T-helper 17 cell (primary cell): ENCODE measurements around the gene RPS6KB1. TPM values are rescaled to one million over a fixed set of nuclear protein-coding genes. Genes with fewer than 3 reads are reported as not detected.
A peak's percentile ranks its signal among the peaks of the same experiment; 100 is the strongest.
"Not testable (repeated sequence)": the region's sequence is repeated elsewhere in the genome, so short reads cannot be mapped to it uniquely, and the experiment has no call there.

Source experiments
- ATAC-seq: fragments of 150-1000 bp; cut with Tn5 transposase; 2 replicates; pipeline ENCODE4 v1.10.0; 2021; ENCODE audit warnings: mild to moderate bottlenecking, moderate library complexity
- DNase-seq, 3 donors: peaks; one replicate each; pipeline versions ENCODE4 v3.0.0 to v3.0.0-alpha.2; 2020 to 2021
- H3K9me3 ChIP-seq: one replicate; pipeline ENCODE4 v1.7.0; 2013; ENCODE audit warnings: low read length, mild to moderate bottlenecking; ENCODE audit not compliant: control insufficient read depth, poor library complexity, severe bottlenecking
- H3K27ac Mint-ChIP-seq: one replicate; pipeline ENCODE4 v1.8.0; 2022; ENCODE audit warnings: mild to moderate bottlenecking, moderate library complexity, mixed read lengths
- H3K27me3 Mint-ChIP-seq: one replicate; pipeline ENCODE4 v1.8.0; 2022; ENCODE audit warnings: mixed read lengths
- H3K36me3 Mint-ChIP-seq: one replicate; pipeline ENCODE4 v1.8.0; 2022; ENCODE audit warnings: low read depth, mixed read lengths
- H3K4me1 Mint-ChIP-seq: one replicate; pipeline ENCODE4 v1.8.0; 2022; ENCODE audit warnings: mild to moderate bottlenecking, mixed read lengths
- H3K4me3 Mint-ChIP-seq: one replicate; pipeline ENCODE4 v1.8.0; 2022; ENCODE audit warnings: mild to moderate bottlenecking, moderate library complexity, mixed read lengths
- total RNA-seq, 4 donors: library from RNA in 2 of 4; stranded (reverse) in 2 of 4; gene quantifications; one replicate each; pipeline ENCODE4 v1.2.3 and lab custom pipeline; 2022 to 2026

Gene RPS6KB1
- total RNA-seq, 2 donors from 2014 or later: 86.6 to 105 TPM

GRCh38 chr17:59856859-59857794, 35.8 kb upstream of the RPS6KB1 start:
- Mint-ChIP-seq H3K36me3 (no peaks in the 10 kb centered on the region), H3K27me3 (no peaks in the 10 kb centered on the region), H3K4me3 (no peak overlapping the region), H3K27ac (peak overlapping the region; percentile 37), H3K4me1 (peaks cover 13% of the 10 kb centered on the region)
- DNase-seq: no peak
- ATAC-seq: no peak
- H3K9me3 ChIP-seq: no peaks in the 10 kb centered on the region

- peaks cover 9% of the 10 kb centered on the region for H3K4me1 Mint-ChIP-seq
- ATAC-seq: no peak
- peak overlapping the region; percentile 24 for H3K27ac Mint-ChIP-seq
- no peak for DNase-seq
- no peaks in the 10 kb centered on the region for H3K9me3 ChIP-seq
- H3K36me3 Mint-ChIP-seq: no peaks in the 10 kb centered on the region
- H3K27me3 Mint-ChIP-seq: no peaks in the 10 kb centered on the region
- H3K4me3 Mint-ChIP-seq: no peak overlapping the region
These were observed 34.6 kb upstream of the RPS6KB1 start for GRCh38 chr17:59858167-59858816.

- no peak for DNase-seq
- Mint-ChIP-seq H3K27ac (peak overlapping the region; percentile 24), H3K36me3 (no peaks in the 10 kb centered on the region), H3K4me1 (peaks cover 5% of the 10 kb centered on the region), H3K4me3 (no peak overlapping the region), H3K27me3 (no peaks in the 10 kb centered on the region)
- no peaks in the 10 kb centered on the region for H3K9me3 ChIP-seq
- ATAC-seq: no peak
These were observed 34.0 kb upstream of the RPS6KB1 start for GRCh38 chr17:59858932-59859331.

- DNase-seq: no peak
- H3K27ac Mint-ChIP-seq: peak overlapping the region; percentile 24
- H3K36me3 Mint-ChIP-seq: no peaks in the 10 kb centered on the region
- no peaks in the 10 kb centered on the region for H3K27me3 Mint-ChIP-seq
- no peaks in the 10 kb centered on the region for H3K9me3 ChIP-seq
- H3K4me1 Mint-ChIP-seq: peaks cover 5% of the 10 kb centered on the region
- ATAC-seq: peak; percentile 73
- H3K4me3 Mint-ChIP-seq: no peak overlapping the region
These were observed 33.4 kb upstream of the RPS6KB1 start for GRCh38 chr17:59859444-59860025.

GRCh38 chr17:59863616-59864015, 29.3 kb upstream of the RPS6KB1 start:
- no peaks in the 10 kb centered on the region for H3K36me3 Mint-ChIP-seq
- H3K4me3 Mint-ChIP-seq: no peak overlapping the region
- no peak overlapping the region for H3K27ac Mint-ChIP-seq

GRCh38 chr17:59869941-59870218, 23.0 kb upstream of the RPS6KB1 start:
- no peaks in the 10 kb centered on the region for H3K9me3 ChIP-seq
- Mint-ChIP-seq H3K36me3 (no peaks in the 10 kb centered on the region), H3K27ac (no peak overlapping the region), H3K27me3 (no peaks in the 10 kb centered on the region), H3K4me3 (no peak overlapping the region), H3K4me1 (peaks cover 2% of the 10 kb centered on the region)
- DNase-seq (no peak), ATAC-seq (no peak)

More at GRCh38 chr17:59863616-59864015, 29.3 kb upstream of the RPS6KB1 start:
- no peak for ATAC-seq
- H3K9me3 ChIP-seq: no peaks in the 10 kb centered on the region
- no peak for DNase-seq
- Mint-ChIP-seq H3K4me1 (no peaks in the 10 kb centered on the region), H3K27me3 (no peaks in the 10 kb centered on the region)

GRCh38 chr17:59870482-59870881, 22.4 kb upstream of the RPS6KB1 start:
- ATAC-seq: no peak
- no peak overlapping the region for H3K27ac Mint-ChIP-seq
- no peaks in the 10 kb centered on the region for H3K36me3 Mint-ChIP-seq
- no peak for DNase-seq
- H3K9me3 ChIP-seq: no peaks in the 10 kb centered on the region
- no peak overlapping the region for H3K4me3 Mint-ChIP-seq
- H3K27me3 Mint-ChIP-seq: no peaks in the 10 kb centered on the region
- peaks cover 2% of the 10 kb centered on the region for H3K4me1 Mint-ChIP-seq

- H3K4me3 Mint-ChIP-seq: no peak overlapping the region
- DNase-seq (no peak), ATAC-seq (no peak)
- no peaks in the 10 kb centered on the region for H3K36me3 Mint-ChIP-seq
- no peak overlapping the region for H3K27ac Mint-ChIP-seq
- no peaks in the 10 kb centered on the region for H3K9me3 ChIP-seq
- peaks cover 4% of the 10 kb centered on the region for H3K4me1 Mint-ChIP-seq
- no peaks in the 10 kb centered on the region for H3K27me3 Mint-ChIP-seq
These were observed 20.6 kb upstream of the RPS6KB1 start for GRCh38 chr17:59872351-59872750.

GRCh38 chr17:59873414-59873813, 19.5 kb upstream of the RPS6KB1 start:
- H3K36me3 Mint-ChIP-seq, H3K9me3 ChIP-seq, DNase-seq, H3K4me3 Mint-ChIP-seq, H3K27ac Mint-ChIP-seq, H3K4me1 Mint-ChIP-seq, ATAC-seq, H3K27me3 Mint-ChIP-seq: not testable (repeated sequence)

- Mint-ChIP-seq H3K27me3 (no peaks in the 10 kb centered on the region), H3K4me1 (peaks cover 2% of the 10 kb centered on the region), H3K4me3 (no peak overlapping the region), H3K36me3 (no peaks in the 10 kb centered on the region), H3K27ac (no peak overlapping the region)
- DNase-seq (no peak), ATAC-seq (no peak)
- no peaks in the 10 kb centered on the region for H3K9me3 ChIP-seq
These were observed 18.5 kb upstream of the RPS6KB1 start for GRCh38 chr17:59874376-59874775.

GRCh38 chr17:59876107-59876506, 16.8 kb upstream of the RPS6KB1 start:
- Mint-ChIP-seq H3K36me3 (no peaks in the 10 kb centered on the region), H3K27me3 (no peaks in the 10 kb centered on the region), H3K4me3 (no peak overlapping the region), H3K27ac (no peak overlapping the region), H3K4me1 (peaks cover 4% of the 10 kb centered on the region)
- DNase-seq: no peak
- no peak for ATAC-seq
- H3K9me3 ChIP-seq: no peaks in the 10 kb centered on the region

GRCh38 chr17:59877965-59878364, 15.0 kb upstream of the RPS6KB1 start:
- Mint-ChIP-seq H3K27ac (no peak overlapping the region), H3K36me3 (no peaks in the 10 kb centered on the region), H3K4me3 (no peak overlapping the region), H3K4me1 (peaks cover 4% of the 10 kb centered on the region), H3K27me3 (no peaks in the 10 kb centered on the region)
- DNase-seq (no peak), ATAC-seq (no peak)
- no peaks in the 10 kb centered on the region for H3K9me3 ChIP-seq

GRCh38 chr17:59878624-59879023, 14.3 kb upstream of the RPS6KB1 start:
- Mint-ChIP-seq H3K4me3 (no peak overlapping the region), H3K4me1 (peaks cover 4% of the 10 kb centered on the region), H3K27me3 (no peaks in the 10 kb centered on the region), H3K36me3 (no peaks in the 10 kb centered on the region), H3K27ac (no peak overlapping the region)
- no peak for ATAC-seq
- no peak for DNase-seq
- no peaks in the 10 kb centered on the region for H3K9me3 ChIP-seq
